A673 (cell line): ENCODE measurements around the gene BCL2A1. TPM values are rescaled to one million over a fixed set of nuclear protein-coding genes. Genes with fewer than 3 reads are reported as not detected.

Source experiments
- BruUV-seq: library from RNA; stranded (reverse); fragments of 400-500 nt; replicated peaks from 2 replicates; lab custom pipeline; 2021; lab: Mats Ljungman, UMichigan
- CTCF ChIA-PET: fragments of 300-600 bp; sonication (Branson Sonifier 250); formaldehyde crosslinking; loops from one replicate; lab custom pipeline; 2022; ENCODE audit warnings: antibody characterized with exemption; lab: Charles Lee
- POLR2A ChIA-PET: fragments of 300-600 bp; sonication (Branson Sonifier 250); formaldehyde crosslinking; loops from one replicate; lab custom pipeline; 2022; ENCODE audit warnings: antibody characterized with exemption; ENCODE audit not compliant: low non-redundant PET; lab: Charles Lee
- DNase-seq: peaks from one replicate; pipeline ENCODE4 v3.0.0-alpha.2; 2015; ENCODE audit warnings: low spot score
- H3K27ac ChIP-seq: fragments of 200-600 bp; sonication (generic); 2 replicates; pipeline ENCODE4 v1.5.1; 2016; ENCODE audit warnings: mixed run types, low read depth, mild to moderate bottlenecking, mixed read lengths, antibody characterized with exemption, low read length; ENCODE audit not compliant: poor library complexity, severe bottlenecking
- H3K27me3 ChIP-seq: fragments of 200-600 bp; sonication (generic); replicated peaks from 2 replicates; pipeline ENCODE4 v1.6.1; 2017; ENCODE audit warnings: mixed run types, low read depth, mild to moderate bottlenecking, mixed read lengths, antibody characterized with exemption, low read length; ENCODE audit not compliant: insufficient read depth, poor library complexity
- H3K36me3 ChIP-seq: fragments of 200-600 bp; sonication (generic); 2 replicates; pipeline ENCODE4 v1.6.1; 2016; ENCODE audit warnings: mixed run types, mild to moderate bottlenecking, mixed read lengths, antibody characterized with exemption, low read length; ENCODE audit not compliant: insufficient read depth, poor library complexity, severe bottlenecking
- H3K4me1 ChIP-seq: fragments of 200-600 bp; sonication (generic); 2 replicates; pipeline ENCODE4 v1.6.1; 2017; ENCODE audit warnings: mixed run types, mild to moderate bottlenecking, mixed read lengths, antibody characterized with exemption, low read length; ENCODE audit not compliant: insufficient read depth, poor library complexity, severe bottlenecking
- H3K4me3 ChIP-seq: fragments of 200-600 bp; sonication (generic); 2 replicates; pipeline ENCODE4 v1.5.1; 2016; ENCODE audit warnings: low read depth, mixed run types, mild to moderate bottlenecking, mixed read lengths, low read length; ENCODE audit not compliant: poor library complexity, severe bottlenecking
- H3K9me3 ChIP-seq: fragments of 200-600 bp; sonication (generic); 2 replicates; pipeline ENCODE4 v1.6.1; 2016; ENCODE audit warnings: mixed run types, low read depth, mild to moderate bottlenecking, mixed read lengths, antibody characterized with exemption, low read length; ENCODE audit not compliant: poor library complexity, severe bottlenecking
- CTCF ChIP-seq: fragments of 300-800, 200-600 bp; sonication (generic); conservative IDR thresholded peaks from 2 replicates; pipeline ENCODE4 v1.5.1; 2017; ENCODE audit warnings: low read depth, mild to moderate bottlenecking, antibody characterized with exemption, low read length, moderate library complexity, mixed read lengths
- EZH2 ChIP-seq: fragments of 200-600 bp; sonication (generic); IDR thresholded peaks from 2 replicates; pipeline ENCODE4 v1.6.1; 2017; ENCODE audit warnings: borderline replicate concordance, low read depth, mild to moderate bottlenecking, mixed read lengths, antibody characterized with exemption, low read length; ENCODE audit not compliant: poor library complexity, severe bottlenecking
- intact Hi-C: fragments of 100-400 bp; cut with micrococcal nuclease; formaldehyde crosslinking; loops from one replicate; pipeline ENCODE4 v1.10.0; 2022; ENCODE audit not compliant: unreplicated experiment
- total RNA-seq: library from RNA; stranded (reverse); gene quantifications from 2 replicates; pipeline ENCODE4 v1.2.3, GENCODE V29; 2021

BCL2A1 gene
- total RNA-seq, 1 experiment from 2014 or later = not detected

- H3K27me3 ChIP-seq = no peaks in the 10 kb centered on the region
- no TSS peak for BruUV-seq
- no peak for DNase-seq
- H3K36me3 ChIP-seq = no peaks in the 10 kb centered on the region
- intact Hi-C loops = no loop called here
- peaks cover 42% of the 10 kb centered on the region for H3K9me3 ChIP-seq
- no peaks in the 10 kb centered on the region for H3K4me1 ChIP-seq
- no peak overlapping the region for H3K4me3 ChIP-seq
- H3K27ac ChIP-seq = no peak overlapping the region
- no peak for TF ChIP-seq EZH2
- no peak for TF ChIP-seq CTCF
- CTCF ChIA-PET = no interaction called here
- POLR2A ChIA-PET = interaction anchor here (0.5 kb wide), 1 partner anchor 786 kb away, joined by 4 read pairs; no protein-coding TSS in a partner anchor
These were observed 56.3 kb downstream of the BCL2A1 start for GRCh38 chr15:79914728-79915127.

Other genes with a start within 250 kb of the BCL2A1 start
- 8.7 and 9.4 TPM in 2 replicates for gene MTHFS, start 74.2 kb downstream of the BCL2A1 start, total RNA-seq
- gene ZFAND6, start 88.5 kb upstream of the BCL2A1 start, total RNA-seq = 41.4 and 42.8 TPM in 2 replicates
- 2.0 and 5.3 TPM in 2 replicates for gene FAH, start 181.8 kb upstream of the BCL2A1 start, total RNA-seq